ENCODE results near the gene CARD10.

- TF ChIP-seq CTCF (IDR thresholded peaks at IDR 0.05; ENCODE audit: low read depth, low read length) (no peak), POLR2A (IDR thresholded peaks at IDR 0.05; ENCODE audit: extremely low read depth, insufficient read length) (no peak), MYC (IDR thresholded peaks at IDR 0.05; ENCODE audit: low read depth, low read length) (no peak)
- TF ChIP-seq, protein P1, sequence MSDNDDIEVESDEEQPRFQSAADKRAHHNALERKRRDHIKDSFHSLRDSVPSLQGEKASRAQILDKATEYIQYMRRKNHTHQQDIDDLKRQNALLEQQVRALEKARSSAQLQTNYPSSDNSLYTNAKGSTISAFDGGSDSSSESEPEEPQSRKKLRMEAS (IDR thresholded peaks at IDR 0.05; ENCODE audit: low read depth, low read length) = no peak
Observed at GRCh38 chr22:37534445-37534844, 15.2 kb upstream of the CARD10 start.
